ENCODE measurements around the gene UNC45B.
"Not testable (repeated sequence)": the region's sequence is repeated elsewhere in the genome, so short reads cannot be mapped to it uniquely, and the experiment has no call there.

Gene UNC45B
- 0 to 1.4 (median 0.21) reads per million in 18 experiments for total RNA-seq

DNA sequence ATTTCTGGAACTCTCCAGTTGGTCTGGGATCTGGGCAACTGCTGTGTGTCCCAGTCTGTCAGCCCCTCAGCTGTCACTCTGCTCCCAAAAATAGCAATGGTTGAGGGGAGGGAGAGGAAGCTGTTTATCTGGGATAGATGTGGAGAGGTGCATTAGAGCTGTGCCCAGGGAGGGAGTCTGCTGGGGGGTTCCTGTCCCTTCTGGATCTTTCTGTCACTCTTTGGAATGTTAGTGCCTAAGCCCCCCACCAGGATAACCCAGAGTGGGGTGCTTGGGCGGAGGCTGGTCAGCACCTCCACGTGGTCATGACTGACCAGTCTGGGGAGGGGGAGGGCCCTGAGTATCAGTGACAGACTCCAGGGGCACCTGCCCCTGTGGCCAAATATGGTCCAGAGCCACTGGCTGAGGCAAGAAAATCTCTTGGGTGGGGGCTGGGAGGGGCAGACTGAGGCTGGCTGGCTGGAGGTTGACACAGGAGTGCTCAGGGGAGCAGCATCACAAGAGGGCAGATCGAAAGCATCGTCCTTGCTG, at the start of gene UNC45B:
Gene UNC45B (plus strand): TSS at position 443 of the 531 bp plus-strand sequence. CDS start 447 bp downstream, outside the sequence.
- no peak for DNase-seq

- DNase-seq, result no peak
These were observed 47.7 kb upstream of the UNC45B start for GRCh38 chr17:35099908-35100307.

DNA sequence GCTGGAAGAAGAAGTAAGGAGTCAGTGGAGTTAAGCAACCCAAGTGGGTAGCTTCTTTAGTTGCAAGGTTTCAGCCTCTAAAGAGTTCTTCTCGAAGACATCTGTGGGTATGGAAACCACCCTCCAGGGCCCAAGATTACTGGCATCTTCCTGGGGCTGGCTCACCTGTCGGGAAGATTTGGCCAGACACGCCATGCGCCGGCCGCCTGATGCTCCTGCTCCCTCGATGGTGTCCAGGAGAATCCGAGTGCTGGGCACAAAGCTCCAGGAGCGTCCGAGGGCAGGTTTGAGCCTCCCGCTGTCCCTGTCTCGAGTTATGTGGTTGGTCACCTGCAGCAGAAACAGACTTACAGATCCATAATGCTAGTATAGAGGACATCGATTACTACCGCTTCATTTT, 46.6 kb upstream of the UNC45B start:
- no peak for DNase-seq

- no peak for DNase-seq
These were observed 45.9 kb upstream of the UNC45B start for GRCh38 chr17:35101725-35102124.

- no peak for DNase-seq
These were observed 44.3 kb upstream of the UNC45B start for GRCh38 chr17:35103271-35103670.

DNA sequence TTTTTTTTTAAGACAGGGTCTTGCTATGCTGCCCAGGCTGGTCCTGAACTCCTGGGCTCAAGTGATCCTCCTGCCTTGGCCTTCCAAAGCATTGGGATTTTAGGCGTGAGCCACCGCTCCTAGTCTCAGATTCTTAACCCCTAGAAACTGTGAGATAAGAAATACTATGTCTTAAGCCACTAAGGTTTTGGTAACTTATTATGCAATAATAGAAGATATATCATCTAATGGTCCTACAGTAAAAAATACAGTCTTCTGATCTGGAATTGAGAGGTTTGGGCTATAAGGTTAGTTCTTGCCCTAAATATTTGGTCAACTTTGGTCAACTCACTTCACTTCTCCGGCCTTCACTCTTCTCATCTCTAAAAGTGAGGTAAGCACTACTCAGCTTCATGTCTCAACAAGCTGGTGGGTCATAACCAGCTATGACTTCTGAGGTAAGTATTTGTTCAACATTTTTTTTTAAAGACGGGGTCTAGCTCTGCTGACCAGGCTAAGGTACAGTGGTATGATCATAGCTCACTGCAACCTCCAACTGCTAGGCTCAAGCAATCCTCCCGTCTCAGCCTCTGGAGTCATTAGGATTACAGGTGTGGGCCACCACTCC, 42.7 kb upstream of the UNC45B start:
- DNase-seq, result no peak

GRCh38 chr17:35110791-35111190, 36.8 kb upstream of the UNC45B start:
- not testable (repeated sequence) for DNase-seq

DNA sequence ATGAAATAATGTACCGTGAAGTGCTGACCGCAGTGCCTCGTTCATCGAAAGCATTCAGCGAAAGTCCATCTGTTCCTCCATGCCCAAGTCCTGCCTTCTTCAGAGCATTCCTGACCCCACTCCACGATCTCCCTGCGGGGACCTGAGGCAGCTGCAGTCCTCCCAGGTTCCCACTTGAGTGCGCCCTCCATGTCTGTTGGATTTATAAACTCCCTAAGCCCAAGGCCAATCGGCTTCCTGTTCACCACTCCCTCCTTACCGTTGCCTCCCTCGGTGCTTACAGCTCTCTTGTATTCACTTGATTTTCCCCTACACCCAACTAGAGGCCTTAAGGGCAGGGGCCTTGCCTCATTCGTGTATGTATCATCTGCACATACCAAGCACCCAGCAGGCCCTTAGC, 30.8 kb upstream of the UNC45B start:
- DNase-seq, result no peak

DNA sequence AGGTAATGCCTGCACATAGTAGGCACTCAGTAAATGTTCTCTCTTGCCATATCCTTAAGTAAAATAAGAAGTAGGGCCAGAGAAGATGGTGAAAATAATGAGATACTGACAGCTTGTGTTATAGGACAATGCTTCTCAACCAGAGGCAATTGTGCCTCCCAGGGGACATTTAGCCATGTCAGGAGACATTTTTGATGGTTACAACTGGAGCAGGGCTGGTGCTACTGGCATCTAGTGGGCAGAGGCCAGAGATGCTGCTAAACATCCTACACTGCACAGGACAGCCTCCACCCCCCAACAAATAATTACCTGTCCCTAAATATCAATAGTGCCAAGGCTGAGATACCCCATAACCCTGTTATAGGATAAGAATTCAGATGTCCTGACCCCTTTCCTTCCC, 29.6 kb upstream of the UNC45B start:
- peak; percentile 34 to 39 for DNase-seq

GRCh38 chr17:35119370-35120165, 28.0 kb upstream of the UNC45B start, which contains the start of gene RAD51D:
RAD51D (minus strand) TSS chr17:35119860; CDS start chr17:35119613, 247 bp downstream.
- peak; percentile 75 to 77 for DNase-seq

DNA sequence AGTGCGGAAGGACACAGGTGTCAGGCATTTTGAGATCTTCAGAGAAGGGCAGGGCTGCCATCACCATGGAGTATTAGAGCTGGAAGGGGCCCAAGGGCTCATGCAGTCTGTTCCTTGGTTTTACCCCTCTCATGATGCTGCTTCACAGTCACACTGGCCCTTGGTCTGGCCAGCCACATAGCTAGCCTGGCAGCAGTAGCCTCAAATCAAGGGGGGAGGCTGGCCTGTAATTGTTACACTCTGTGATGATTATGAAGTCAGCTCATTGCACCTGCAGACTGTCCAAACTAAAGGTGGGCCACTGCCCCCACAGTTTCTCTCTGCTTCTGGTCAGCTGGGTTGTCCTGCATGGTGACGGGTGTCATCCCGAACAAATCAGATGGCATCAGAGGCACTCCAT, 26.3 kb upstream of the UNC45B start, which contains the start of gene FNDC8:
Gene FNDC8 (plus strand): TSS at position 301 of the 400 bp plus-strand sequence. CDS start 79 bp downstream, at position 380.
- no peak for DNase-seq

- DNase-seq, result no peak
These were observed 19.7 kb upstream of the UNC45B start for GRCh38 chr17:35127751-35128514.

- no peak for DNase-seq
These were observed 18.3 kb upstream of the UNC45B start for GRCh38 chr17:35129154-35129972.

- no peak for DNase-seq
These were observed 17.7 kb upstream of the UNC45B start for GRCh38 chr17:35129973-35130351.

- DNase-seq, result no peak
These were observed 17.2 kb upstream of the UNC45B start for GRCh38 chr17:35130392-35130791.

- no peak for DNase-seq
These were observed 15.5 kb upstream of the UNC45B start for GRCh38 chr17:35132099-35132498.

DNA sequence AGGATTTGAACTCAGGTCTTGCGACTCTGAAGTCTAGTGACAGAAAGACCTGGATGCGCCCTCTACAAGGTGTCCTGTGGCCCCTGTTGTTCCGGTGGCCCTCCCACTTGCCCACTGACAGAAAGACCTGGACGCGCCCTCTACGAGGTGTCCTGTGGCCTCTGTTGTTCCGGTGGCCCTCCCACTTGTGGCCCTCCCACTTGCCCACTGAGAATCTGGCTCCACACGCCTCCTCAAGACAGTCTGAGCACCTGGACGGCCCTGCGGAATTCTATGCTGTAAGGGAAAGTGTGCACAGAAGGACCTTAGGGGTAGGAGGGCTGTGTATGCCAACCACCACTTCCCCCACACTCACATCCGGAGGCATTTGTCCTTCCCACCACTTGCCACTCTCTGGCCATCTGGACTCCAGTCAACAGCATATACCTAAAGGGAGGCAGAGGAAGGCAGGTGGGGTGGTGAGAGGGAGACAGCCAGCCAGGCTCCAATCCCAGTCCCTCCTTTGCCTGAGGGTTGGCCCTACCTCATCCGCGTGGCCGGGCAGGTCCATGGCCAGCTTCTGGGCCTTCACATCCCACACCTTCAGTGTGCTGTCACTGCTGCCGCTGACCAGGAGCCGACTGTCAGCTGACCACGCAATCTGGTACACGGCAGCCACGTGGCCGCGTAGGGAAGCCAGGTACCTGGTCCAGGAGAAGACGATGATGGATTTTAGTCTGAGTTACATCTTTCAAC, 14.6 kb upstream of the UNC45B start:
- DNase-seq, result no peak

GRCh38 chr17:35135322-35135721, 12.3 kb upstream of the UNC45B start:
- no peak for DNase-seq

DNA sequence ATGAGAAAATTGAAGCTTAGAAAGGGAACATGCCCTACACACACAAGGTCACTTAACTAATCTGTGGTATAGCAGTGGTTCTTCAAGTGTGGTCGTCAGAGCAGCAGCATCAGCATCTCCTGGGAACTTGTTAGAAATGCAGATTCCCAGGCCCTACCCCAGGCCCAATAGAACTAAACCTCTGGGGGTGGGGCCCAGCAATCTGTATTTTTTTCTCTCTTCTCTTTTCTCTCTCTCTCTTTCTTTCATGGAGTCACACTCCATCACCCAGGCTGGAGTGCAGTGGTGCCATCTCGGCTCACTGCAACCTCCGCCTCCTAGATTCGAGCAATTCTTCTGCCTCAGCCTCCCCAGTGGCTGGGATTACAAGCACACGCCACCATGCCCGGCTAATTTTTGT, 9.4 kb upstream of the UNC45B start:
- DNase-seq, result no peak

GRCh38 chr17:35141681-35142466, 5.7 kb upstream of the UNC45B start, which contains the start of gene NLE1:
NLE1 (minus strand) TSS chr17:35142303; CDS start chr17:35142275, 28 bp downstream.
- peak; percentile 67 to 78 for DNase-seq
